Psoas muscle (tissue), 8 donors: Measurements from ENCODE around the gene ZNF777. TPM values are rescaled to one million over a fixed set of nuclear protein-coding genes. Genes with fewer than 3 reads are reported as not detected.

Experiments used
- ATAC-seq, 4 donors: fragments of 200-7000 bp; cut with Tn5 transposase; one replicate each; pipeline ENCODE4 v1.9.1; 2020; ENCODE audit warnings: moderate library complexity in 3 of 4, mild to moderate bottlenecking in 2 of 4
- DNase-seq, 2 donors: peaks; one replicate each; pipeline ENCODE4 v3.0.0-alpha.2; 2020
- H3K27ac ChIP-seq: fragments of 200-600 bp; one replicate; pipeline ENCODE4 v1.8.0; 2022
- H3K27me3 ChIP-seq, 3 donors: fragments of 200-600 bp in 1 of 3; one replicate each; pipeline versions ENCODE4 v1.6.1 to v1.8.0; 2013 to 2022; ENCODE audit warnings: low read length in 2 of 3, mild to moderate bottlenecking in 2 of 3, moderate library complexity in 1 of 3; ENCODE audit not compliant: insufficient read depth in 3 of 3
- H3K36me3 ChIP-seq, 2 donors: fragments of 200-600 bp in 1 of 2; one replicate each; pipeline versions ENCODE4 v1.6.1 to v1.8.0; 2013 to 2022; ENCODE audit warnings: low read depth in 1 of 2, mild to moderate bottlenecking in 1 of 2, moderate library complexity in 1 of 2; ENCODE audit not compliant: insufficient read depth in 1 of 2
- H3K4me1 ChIP-seq: fragments of 200-600 bp; one replicate; pipeline ENCODE4 v1.8.0; 2022
- H3K4me3 ChIP-seq: fragments of 200-600 bp; one replicate; pipeline ENCODE4 v1.8.0; 2022; ENCODE audit warnings: mild to moderate bottlenecking
- H3K9me3 ChIP-seq: fragments of 200-600 bp; one replicate; pipeline ENCODE4 v1.8.0; 2022
- CTCF ChIP-seq: fragments of 200-600 bp; IDR thresholded peaks from one replicate; pipeline ENCODE4 v1.8.0; 2022; ENCODE audit warnings: antibody characterized with exemption
- WGBS, 3 donors: extraction: QIAGEN DNeasy Blood & Tissue Kit; methylation state at CpG; one replicate each; pipeline versions ENCODE4 v1.1.6 to v1.1.7; 2013; 5-methylcytosine and 5-hydroxymethylcytosine counted together
- intact Hi-C, 2 donors: fragments of 100-400 bp; cut with DNase I; formaldehyde crosslinking; loops; one replicate each; pipeline versions ENCODE4 v1.11.0 to v1.14.2; 2022
- polyA plus RNA-seq, 3 donors: library from polyadenylated mRNA; stranded (reverse); fragments of 200-250 nt; gene quantifications; one replicate each; pipeline ENCODE4 v1.2.3, GENCODE V29; 2013
- total RNA-seq, 4 donors: library from RNA; stranded (reverse); fragmentation: NEBNext Ultra II Directional in 2 of 4; extraction: Animal tissue kit (Norgen Biotek cat#: 25700) in 2 of 4; gene quantifications; one replicate each; pipeline versions ENCODE4 v1.2.1 to v1.2.4, GENCODE V29; 2021 to 2023
- donor health status: healthy with polysubstance abuse.
- donor health status: DM: no; HTN: no; CAD: no; lungs with moderate emphysema.
- donor health status: Bipolar disorder and iron deficiency.
- donor health status: healthy.
- donor health status: DM: yes; HTN: yes; CAD: no.
- donor health status: DM: no; HTN: no; CAD: no.
- donor health status: DM: no; HTN: no; CAD: no.
- donor health status: DM: yes; HTN: yes; CAD: no.

ZNF777 gene
- total and polyA plus RNA-seq, 7 donors, result 9.3 to 18.6 (median 13.6) TPM

GRCh38 chr7:149409895-149410294, 51.0 kb downstream of the ZNF777 start:
- Histone ChIP-seq H3K9me3 (no peaks in the 10 kb centered on the region), H3K36me3 (no peaks in the 10 kb centered on the region), H3K27me3 (peaks cover 0 to 4% (median 0%) of the 10 kb centered on the region in 3 donors), H3K27ac (no peak overlapping the region), H3K4me3 (no peak overlapping the region), H3K4me1 (no peaks in the 10 kb centered on the region)
- ATAC-seq, result no peak
- DNase-seq, result no peak
- no peak for TF ChIP-seq CTCF
- intact Hi-C loops, result no loop called here
- WGBS, 3 donors, result 74 to 82% (median 77%) methylated on average over 6 of the region's 6 CpGs

- H3K36me3 ChIP-seq, result no peaks in the 10 kb centered on the region
- ATAC-seq (no peak), DNase-seq (no peak)
- H3K27me3 ChIP-seq, result peaks cover 0 to 8% (median 0%) of the 10 kb centered on the region in 3 donors
- intact Hi-C loops, result no loop called here
- no peaks in the 10 kb centered on the region for H3K9me3 ChIP-seq
- WGBS, 3 donors, result 72 to 77% (median 74%) methylated on average over 6 of the region's 6 CpGs
- H3K4me3 ChIP-seq, result no peak overlapping the region
- no peaks in the 10 kb centered on the region for H3K4me1 ChIP-seq
- TF ChIP-seq CTCF, result no peak
- no peak overlapping the region for H3K27ac ChIP-seq
Measured at GRCh38 chr7:149404825-149405224, 56.0 kb downstream of the ZNF777 start.

- DNase-seq, result no peak
- no peak overlapping the region for H3K27ac ChIP-seq
- TF ChIP-seq CTCF, result no peak
- H3K36me3 ChIP-seq, result no peaks in the 10 kb centered on the region
- intact Hi-C loops, result no loop called here
- 74% methylated on average over 12 of the region's 12 CpGs for WGBS, 3 donors
- H3K4me1 ChIP-seq, result no peaks in the 10 kb centered on the region
- peaks cover 0 to 8% (median 0%) of the 10 kb centered on the region in 3 donors for H3K27me3 ChIP-seq
- no peak for ATAC-seq
- H3K9me3 ChIP-seq, result no peaks in the 10 kb centered on the region
- H3K4me3 ChIP-seq, result no peak overlapping the region
Measured at GRCh38 chr7:149404396-149404795, 56.5 kb downstream of the ZNF777 start.

GRCh38 chr7:149398195-149398820, 62.6 kb downstream of the ZNF777 start:
- ATAC-seq (no peak), DNase-seq (no peak)
- Histone ChIP-seq H3K4me3 (no peak overlapping the region), H3K4me1 (no peaks in the 10 kb centered on the region), H3K36me3 (no peaks in the 10 kb centered on the region), H3K27ac (no peak overlapping the region), H3K27me3 (peaks cover 0 to 15% (median 2%) of the 10 kb centered on the region in 3 donors), H3K9me3 (peaks cover 10% of the 10 kb centered on the region)
- intact Hi-C loops, result loop anchor here in 1 of 2 donors (10.0 kb wide), 1 partner anchor 534 kb away; no protein-coding TSS in a partner anchor
- no peak for TF ChIP-seq CTCF
- WGBS, 3 donors, result 68 to 79% (median 71%) methylated on average over 22 of the region's 22 CpGs
